UCSD-AML1 (cell line): ENCODE measurements around the gene ATP1B3.
A peak's percentile ranks its signal among the peaks of the same experiment; 100 is the strongest.
"Not testable (repeated sequence)": the region's sequence is repeated elsewhere in the genome, so short reads cannot be mapped to it uniquely, and the experiment has no call there.

Source experiments
- DNase-seq: peaks from one replicate; lab custom pipeline; 2025; ENCODE audit not compliant: unreplicated experiment; lab: John Stamatoyannopoulos, UW

The ATP1B3 gene

GRCh38 chr3:141941093-141941492, 64.7 kb downstream of the ATP1B3 start:
- DNase-seq, result peak; percentile 53

GRCh38 chr3:141942006-141942405, 65.6 kb downstream of the ATP1B3 start:
- DNase-seq, result no peak

- no peak for DNase-seq
These were observed 69.5 kb downstream of the ATP1B3 start for GRCh38 chr3:141945726-141946485.

DNA sequence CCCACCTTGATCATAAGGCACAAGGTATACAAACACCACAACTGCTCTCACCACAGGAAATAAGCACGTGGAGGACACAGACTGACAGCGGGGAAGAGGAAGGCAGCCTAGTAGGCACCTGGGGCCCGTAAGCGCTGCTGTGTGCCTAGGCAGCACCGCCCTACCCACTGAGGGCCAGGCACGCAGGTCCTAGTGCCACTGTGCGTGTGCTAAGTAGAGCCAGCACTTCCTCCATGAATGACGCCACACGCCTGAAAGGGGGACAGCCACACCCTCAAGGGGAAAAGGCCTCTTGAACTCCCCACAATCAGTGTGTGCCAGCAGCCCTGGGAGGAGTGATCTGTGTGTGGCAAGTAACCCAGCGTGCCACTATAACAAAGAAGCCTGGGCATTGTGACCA, 73.0 kb downstream of the ATP1B3 start:
- DNase-seq, result no peak

GRCh38 chr3:141949972-141950371, 73.5 kb downstream of the ATP1B3 start:
- no peak for DNase-seq

DNA sequence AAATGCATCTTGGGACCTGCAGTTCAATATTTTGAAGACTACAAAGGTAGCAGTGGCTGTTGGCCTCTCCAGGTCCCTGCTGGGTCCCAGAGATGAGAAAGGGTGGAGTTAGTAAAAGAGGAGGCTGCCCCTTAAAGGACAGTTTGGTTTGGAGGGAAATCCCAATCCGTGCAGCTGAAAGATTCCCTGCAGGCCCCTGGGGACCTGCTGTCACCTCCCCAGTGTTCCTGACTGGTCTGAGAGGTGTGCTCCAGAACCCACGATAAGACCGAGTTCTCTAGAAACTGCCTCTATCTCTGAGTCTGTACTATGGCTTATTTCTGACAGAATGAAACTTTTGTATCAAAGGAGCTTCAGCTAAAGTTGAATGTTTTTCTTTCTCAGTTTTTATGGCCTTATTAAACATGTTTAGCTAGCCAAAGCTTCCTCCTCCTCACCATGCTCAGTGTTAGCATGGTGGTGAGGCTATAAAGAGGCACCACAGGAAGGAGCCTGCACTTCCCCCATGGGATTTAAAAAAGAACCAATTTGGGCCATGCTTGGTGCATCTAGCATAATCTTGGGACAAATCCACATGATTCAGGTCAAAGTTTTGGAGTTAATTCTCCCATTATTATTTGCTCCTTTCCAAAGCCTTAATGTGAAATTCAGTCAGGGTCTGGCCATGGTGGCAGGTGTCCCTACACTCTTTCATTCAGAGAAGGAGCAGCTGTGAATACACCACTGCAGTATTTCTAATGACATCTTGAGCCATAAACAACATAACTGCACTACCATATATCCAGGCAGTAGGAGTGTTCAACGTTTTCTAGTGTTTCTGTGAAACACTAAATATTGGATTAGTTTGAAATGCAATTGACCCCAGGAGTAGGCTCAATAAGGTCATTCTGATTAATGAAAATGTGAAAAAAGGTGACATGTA, 74.4 kb downstream of the ATP1B3 start:
- no peak for DNase-seq

DNA sequence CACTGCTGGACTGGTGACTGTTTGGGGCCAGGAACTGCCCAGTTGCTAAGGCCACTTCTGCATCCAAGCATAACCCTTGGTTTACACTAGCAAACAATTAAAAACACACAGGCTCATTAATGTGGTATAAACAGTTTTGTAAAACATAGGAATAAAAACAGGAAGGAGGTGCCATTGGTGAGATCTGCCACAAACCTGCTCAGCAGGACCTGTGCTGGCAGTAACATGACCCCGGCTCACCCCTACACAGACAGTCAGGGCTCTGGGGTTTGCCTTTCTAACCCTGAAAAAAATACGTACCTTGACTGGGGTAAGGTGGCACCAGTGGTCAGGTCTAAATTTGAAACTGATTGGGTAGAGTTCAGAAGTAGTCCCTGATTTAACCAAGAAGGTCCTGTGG, 76.2 kb downstream of the ATP1B3 start:
- no peak for DNase-seq

DNA sequence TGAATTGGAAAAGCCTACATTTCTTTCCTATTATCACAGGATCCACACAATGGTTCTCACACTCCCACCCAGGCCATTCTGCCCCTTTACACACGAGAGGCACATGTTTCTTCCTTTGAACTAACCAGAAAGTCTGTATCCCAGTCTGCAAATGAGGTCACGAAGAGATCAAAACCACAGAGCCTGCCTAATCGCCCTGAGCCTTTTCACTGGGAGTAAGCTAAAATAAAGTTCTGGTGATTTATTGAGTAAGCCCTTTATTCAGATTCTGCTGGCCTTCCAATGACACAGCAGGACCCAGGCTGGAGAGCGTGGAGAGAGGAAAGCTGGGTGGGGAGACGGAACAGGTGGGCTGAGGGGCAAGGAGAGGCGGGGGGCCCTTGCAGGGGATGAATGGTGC, 78.7 kb downstream of the ATP1B3 start:
- DNase-seq, result no peak

GRCh38 chr3:141959589-141960554, 83.4 kb downstream of the ATP1B3 start:
- no peak for DNase-seq

GRCh38 chr3:141960731-141961130, 84.3 kb downstream of the ATP1B3 start:
- no peak for DNase-seq

- DNase-seq, result no peak
These were observed 86.9 kb downstream of the ATP1B3 start for GRCh38 chr3:141963301-141963700.

DNA sequence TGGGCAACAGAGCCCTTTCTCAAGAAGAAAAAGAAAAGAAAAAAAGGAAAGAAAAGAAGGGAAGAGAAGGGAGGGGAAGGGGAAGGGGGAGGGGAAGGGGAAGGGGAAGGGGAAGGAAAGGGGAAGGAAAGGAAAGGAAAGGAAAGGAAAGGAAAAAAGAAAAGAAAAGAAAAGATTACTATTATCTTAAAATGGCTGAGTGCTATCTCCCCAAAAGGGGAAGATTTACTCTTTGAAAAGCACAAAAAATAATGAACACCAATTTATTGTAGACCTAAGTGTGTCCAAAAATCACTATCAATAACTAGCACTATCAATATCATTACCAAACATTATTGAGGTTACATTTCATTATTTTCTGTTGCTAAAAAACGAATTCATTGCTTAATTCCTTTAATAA, 89.0 kb downstream of the ATP1B3 start:
- no peak for DNase-seq

- DNase-seq, result no peak
These were observed 93.3 kb downstream of the ATP1B3 start for GRCh38 chr3:141969711-141970110.

DNA sequence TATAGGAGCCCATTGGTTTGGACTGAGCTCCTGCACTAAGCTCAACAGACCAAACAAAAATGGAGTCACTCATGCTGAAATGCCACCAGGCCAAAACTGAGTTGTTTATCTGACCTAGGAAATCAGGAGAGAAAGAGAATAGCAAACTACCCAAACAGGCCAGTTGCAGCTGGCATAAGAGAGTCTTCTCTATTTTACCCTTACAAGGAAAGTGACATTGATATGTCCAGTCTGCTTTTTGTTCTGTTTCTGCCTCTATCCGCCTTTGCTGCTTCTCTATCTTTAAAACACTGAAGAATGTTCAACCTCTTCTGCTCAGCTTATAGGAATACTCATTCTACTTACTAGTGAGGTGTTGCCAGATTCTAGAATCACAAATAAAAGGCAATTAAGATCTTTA, 95.1 kb downstream of the ATP1B3 start:
- no peak for DNase-seq

DNA sequence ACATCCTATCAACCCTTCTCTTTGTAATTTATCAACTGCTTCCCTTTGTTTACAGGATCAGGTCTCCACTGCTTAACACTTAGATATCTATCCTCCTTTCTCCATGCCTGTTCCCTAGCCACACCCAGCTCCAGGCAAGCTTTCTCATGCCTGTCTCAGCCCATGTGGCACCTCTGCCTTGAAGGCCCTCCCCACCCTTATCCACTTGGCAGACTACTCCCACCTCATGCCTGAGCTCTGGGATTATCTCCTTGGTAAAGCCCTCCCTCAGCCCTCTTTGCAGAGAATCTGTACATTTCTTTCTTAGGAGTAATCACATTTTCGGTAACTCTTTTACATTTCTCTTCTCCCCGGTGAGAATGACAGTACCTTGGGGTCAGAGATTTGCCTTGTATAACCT, 96.0 kb downstream of the ATP1B3 start:
- no peak for DNase-seq

GRCh38 chr3:141974777-141975176, 98.3 kb downstream of the ATP1B3 start:
- not testable (repeated sequence) for DNase-seq
